GM08714 (cell line): ENCODE results near the gene CFAP20.
"Not testable (repeated sequence)": the region's sequence is repeated elsewhere in the genome, so short reads cannot be mapped to it uniquely, and the experiment has no call there.

Source experiments
- H3K4me3 ChIP-seq: fragments of 200-500 bp; sonication (Bioruptor generic); 2 replicates; pipeline ENCODE4 v1.5.1; 2014; ENCODE audit warnings: mild to moderate bottlenecking, low read length, inconsistent platforms
- ZNF274 ChIP-seq: IDR thresholded peaks from 2 replicates; pipeline ENCODE4 v1.6.1; 2012; ENCODE audit warnings: mild to moderate bottlenecking, low read depth, low read length

Gene CFAP20

DNA sequence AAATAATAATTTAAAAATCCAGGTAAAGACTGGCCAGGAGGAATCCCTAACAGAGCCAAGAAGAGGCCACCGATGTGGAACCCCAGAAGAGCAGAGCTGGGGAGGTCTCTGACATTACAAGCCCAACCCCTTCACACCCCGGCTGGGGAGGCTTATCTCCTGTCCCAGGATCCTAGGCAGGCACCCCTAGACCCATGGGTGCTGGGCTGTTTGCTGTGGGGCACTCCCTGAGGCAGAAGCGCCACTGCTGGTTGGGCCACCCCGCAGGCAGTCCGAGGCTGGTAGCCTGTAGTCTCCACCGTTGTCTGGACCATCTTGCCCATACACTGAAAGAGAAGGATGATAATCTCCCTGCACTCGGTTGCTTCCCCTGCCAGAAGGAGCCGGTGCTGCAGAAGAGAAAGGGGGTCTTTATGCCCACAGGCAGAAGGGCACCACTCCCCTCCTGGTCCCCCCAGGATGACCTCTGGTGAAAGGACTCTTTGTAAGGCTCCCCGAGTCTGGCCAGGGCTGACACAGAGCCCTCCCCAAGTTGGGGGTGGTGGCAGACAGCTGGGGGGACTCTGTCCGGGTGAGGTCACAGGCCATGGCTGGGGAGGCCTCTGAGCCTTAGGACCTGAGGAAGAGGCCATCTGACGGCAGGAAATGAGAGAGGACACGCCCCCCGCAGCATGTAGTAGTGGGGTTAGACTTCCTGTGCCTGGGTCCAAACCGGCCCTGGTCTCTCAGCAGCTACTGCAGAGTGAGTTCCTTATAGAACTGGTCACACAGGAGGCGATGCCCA lies 34.2 kb downstream of the CFAP20 start:
- no peak overlapping the region for H3K4me3 ChIP-seq
- TF ChIP-seq ZNF274 = no peak

DNA sequence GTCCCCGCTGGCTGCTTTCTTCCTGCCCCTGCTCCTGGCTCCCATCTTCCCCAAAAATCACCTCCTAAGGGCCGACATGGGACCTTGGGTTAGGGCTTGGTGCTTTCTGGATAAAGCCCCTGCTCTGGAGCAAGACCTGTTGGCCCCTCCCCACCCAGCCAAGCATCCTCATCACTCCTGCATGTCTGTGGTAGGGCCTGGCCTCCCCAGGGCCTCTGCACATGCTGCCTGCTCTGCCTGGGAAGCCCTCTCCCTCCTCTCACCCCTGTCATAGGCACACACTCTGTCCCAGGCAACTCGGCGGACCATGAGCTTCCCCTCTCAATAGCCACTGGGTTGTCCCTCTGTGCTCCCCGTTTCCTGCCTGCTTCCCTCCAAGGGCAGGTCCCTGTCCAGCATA lies 35.2 kb downstream of the CFAP20 start:
- TF ChIP-seq ZNF274 = no peak
- H3K4me3 ChIP-seq = no peak overlapping the region

DNA sequence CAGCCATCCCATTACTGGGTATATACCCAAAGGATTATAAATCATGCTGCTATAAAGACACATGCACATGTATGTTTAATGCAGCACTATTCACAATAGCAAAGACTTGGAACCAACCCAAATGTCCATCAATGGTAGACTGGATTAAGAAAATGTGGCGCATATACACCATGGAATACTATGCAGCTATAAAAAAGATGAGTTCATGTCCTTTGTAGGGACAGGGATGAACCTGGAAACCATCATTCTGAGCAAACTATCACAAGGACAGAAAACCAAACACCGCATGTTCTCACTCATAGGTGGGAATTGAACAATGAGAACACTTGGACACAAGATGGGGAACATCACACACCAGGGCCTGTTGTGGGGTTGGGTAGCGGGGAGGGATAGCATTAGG lies 38.8 kb downstream of the CFAP20 start:
- H3K4me3 ChIP-seq = not testable (repeated sequence)

DNA sequence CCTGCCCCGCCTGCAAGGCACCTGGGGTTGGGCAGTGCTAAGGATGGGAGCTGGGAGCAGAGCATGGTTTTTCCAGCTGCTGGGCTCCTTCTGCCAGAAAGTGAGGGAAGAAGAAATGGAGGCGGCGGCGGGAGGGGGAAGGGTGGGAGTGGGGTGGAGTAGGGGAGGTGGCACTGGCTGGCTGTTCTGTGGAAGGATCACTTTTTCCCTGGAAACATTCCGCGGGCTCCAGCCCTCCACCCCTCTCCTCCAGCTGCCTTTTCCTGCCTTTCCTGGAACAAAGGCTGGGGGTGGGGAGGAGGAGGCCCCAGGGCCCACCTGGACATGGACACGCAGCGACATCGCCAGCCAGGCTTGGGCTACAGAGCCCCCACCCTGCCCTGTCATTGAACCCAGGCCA lies 41.1 kb downstream of the CFAP20 start:
- H3K4me3 ChIP-seq = no peak overlapping the region
- no peak for TF ChIP-seq ZNF274

DNA sequence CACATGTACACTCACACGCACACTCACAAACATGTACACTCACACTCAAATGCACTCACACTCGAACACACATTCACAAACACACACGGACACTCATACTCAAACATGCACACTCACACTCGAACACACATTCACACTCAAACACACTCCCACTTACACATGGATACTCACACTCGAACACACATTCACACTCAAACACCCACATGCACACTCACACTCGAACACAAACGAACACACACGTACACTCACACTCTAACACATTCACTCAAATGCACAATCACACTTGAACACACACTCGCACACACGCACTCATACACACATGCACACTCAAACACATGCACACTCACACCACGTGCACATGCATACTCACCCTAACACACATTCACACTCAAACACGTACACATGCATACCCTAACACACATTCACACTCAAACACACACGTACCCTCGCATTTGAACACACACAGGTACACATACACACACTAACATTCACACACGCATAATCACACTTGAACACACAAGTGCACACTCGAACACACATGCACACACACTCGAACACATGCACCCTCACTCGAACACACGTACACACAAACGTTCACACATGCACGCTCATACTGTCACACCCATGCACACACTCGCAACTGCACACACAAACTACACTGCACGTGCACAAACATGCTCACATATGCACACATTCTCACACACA lies 41.8 kb downstream of the CFAP20 start:
- TF ChIP-seq ZNF274 = no peak
- H3K4me3 ChIP-seq = no peak overlapping the region

DNA sequence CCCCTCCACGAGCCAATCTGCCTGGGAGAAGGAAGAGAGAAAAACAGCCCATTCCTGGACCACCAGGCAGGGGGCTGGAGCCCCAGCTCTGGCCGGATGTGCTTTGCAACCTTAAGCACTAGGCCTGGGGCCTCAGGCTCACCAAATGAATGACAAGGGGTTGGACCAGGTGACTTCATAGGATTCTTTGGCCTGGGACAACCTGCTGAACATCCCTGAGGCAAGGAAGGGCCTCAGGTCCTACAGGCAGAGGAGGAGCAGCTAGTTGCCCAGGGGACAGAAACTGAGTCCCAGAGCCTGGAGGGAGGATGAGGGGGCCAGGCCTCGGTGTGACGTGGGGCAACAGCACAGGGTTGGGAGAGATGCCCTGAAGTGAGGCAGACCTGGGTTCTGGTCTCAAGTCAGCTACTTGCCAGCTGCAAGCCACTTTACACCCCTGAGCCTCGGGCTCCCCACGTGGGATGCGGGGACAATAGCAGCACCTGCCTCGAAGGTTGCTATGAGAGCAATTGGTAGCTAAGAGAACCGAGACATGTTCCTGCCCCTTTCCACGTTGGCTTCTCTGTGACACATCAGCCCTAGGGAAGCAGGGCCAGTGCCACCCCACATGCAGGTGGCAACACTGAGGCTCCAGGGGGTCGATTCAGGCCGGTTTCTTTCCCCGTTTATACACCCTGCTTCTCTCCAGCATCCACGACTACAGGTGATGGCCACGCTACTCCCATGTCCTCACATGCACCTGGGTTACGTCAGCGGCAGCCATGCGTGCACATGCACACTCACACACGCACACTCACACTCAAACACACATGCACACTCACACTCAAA lies 42.6 kb downstream of the CFAP20 start:
- no peak for TF ChIP-seq ZNF274
- no peak overlapping the region for H3K4me3 ChIP-seq

DNA sequence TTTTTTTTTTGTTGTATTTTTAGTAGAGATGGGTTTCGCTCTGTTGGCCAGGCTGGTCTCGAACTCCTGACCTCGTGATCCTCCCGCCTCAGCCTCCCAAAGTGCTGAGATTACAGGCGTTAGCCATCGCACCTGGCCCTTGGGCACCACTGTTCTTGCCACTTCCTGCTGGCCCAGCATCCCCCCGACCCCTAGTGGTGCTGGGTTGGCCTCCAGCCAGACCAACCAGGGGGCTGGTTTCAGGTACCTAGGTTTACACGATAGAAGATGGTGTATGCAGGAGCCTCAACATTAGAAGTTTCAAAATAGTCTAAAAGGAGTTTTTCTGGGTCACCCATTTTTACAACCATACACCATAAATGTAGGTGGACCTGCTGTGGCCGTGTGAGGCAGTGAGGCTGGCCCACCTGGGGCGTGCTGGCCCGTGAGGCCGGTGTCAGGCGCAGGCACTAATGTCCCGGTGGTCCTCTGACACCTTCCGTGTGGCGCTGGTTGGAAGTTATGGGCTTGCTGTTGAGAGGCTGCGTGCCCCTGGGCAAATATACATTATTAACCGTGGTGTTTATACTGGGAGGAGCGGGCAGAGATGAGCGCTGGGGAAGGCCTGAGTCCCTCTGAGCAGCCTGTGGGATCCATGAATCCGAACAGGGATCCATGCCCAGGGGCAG lies 43.5 kb downstream of the CFAP20 start:
- TF ChIP-seq ZNF274 = no peak
- no peak overlapping the region for H3K4me3 ChIP-seq

DNA sequence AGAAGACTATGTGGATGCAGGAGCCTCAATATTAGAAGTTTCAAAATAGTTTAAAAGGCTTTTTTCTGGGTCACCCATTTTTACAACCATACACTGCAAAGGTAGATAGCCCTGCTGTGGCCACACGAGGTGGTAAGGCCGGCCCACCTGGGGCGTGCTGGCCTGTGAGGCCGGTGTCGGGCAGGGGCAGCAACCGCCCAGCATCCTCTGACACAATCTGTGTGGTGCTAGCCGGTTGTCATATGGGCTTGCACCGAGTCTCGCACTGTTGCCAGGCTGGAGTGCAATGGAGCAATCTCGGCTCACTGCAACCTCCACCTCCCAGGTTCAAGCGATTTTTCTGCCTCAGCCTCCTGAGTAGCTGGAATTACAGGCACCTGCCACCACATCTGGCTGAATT lies 44.0 kb downstream of the CFAP20 start:
- H3K4me3 ChIP-seq = no peak overlapping the region
- TF ChIP-seq ZNF274 = no peak

DNA sequence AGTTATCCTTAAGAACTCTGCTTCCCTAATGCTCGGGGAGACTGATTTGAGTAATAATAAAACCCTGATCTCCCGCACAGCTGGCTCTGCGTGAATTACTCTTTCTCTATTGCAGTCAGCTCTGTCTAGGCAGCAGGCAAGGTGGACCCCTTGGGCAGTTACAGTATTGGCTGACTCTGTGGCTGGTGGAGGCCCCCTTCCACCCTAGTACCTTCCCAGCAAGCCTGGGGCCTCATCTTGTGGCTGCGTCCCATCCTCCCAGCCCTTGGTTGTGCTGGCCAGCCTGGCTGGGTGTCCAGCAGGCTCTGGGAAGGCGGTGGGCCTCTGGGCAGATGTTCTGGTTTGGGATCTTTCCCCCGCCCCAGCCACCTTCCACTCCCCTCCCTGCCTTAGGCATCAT lies 44.5 kb downstream of the CFAP20 start:
- no peak overlapping the region for H3K4me3 ChIP-seq

DNA sequence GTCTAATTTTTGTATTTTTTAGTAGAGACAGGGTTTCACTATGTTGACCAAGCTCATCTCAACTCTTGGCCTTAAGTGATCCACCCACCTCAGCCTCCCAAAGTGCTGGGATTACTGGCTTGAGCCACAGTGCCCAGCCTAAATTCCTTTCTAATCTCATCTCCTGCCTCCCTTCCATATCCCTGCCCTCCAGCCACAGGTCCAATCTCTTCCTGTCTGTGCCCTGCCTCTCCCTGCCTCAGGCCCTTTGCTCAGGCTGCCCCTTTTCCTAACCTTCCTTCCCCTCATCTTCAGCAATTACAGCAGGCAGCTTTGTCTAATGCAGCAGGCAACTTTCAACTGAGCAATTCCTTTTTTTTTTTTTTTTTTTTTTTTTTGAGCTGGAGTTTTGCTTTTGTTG lies 46.8 kb downstream of the CFAP20 start:
- TF ChIP-seq ZNF274 = no peak

More for the DNA sequence above, 44.5 kb downstream of the CFAP20 start:
- TF ChIP-seq ZNF274 = no peak

DNA sequence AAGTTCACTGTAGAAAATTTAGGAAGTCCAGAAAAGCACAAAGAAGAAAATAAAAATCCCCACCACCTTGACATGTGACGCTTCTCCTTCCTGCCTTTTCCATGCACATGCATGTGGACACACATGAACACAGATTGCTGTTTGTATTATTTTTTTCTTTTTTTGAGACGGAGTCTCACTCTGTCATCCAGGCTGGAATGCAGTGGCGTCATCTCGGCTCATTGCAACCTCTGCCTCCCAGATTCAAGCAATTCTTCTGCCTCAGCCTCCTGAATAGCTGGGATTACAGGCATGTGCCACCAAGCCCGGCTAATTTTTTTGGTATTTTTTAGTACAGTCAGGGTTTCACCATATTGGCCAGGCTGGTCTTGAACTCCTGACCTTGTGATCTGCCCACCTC lies 48.5 kb downstream of the CFAP20 start:
- H3K4me3 ChIP-seq = not testable (repeated sequence)

More for the DNA sequence above, 46.8 kb downstream of the CFAP20 start:
- H3K4me3 ChIP-seq = no peak overlapping the region

DNA sequence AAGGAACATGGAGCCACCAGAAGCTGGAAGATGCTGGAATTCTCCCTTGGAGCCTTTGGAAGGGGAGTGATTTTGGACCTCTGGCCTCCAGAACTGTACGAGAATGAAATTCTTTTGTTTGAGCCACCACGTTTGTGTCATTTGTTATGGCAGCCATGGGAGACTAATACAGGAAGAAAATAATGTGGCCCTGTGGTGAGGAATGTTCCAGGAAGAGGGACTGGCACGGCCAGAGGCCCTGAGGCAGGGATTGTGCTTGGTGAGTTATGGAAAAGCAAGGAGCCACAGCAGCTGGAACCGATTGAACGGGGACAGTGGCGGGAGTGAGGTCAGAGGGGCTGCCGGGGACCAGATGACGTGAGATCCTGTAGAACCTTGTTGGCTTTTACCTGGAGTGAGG lies 51.4 kb downstream of the CFAP20 start:
- no peak for TF ChIP-seq ZNF274

DNA sequence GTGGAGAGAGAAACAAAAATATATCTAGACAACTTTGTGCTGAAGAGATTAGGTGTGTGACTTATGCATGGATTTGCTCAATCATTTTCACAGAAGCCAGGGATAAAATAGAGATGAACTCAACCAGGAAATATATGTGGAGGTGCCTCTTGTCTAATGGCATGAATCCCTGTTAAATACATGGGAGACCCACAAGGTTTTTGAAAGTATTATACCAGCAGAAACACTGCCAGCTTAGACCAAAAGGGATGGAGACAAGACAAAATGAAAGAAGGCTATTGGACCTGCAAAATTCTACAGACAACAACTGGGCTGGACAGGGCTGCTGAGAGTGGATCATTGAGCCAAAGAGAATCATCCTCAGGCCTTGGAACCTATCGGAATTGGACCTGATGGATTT lies 52.7 kb downstream of the CFAP20 start:
- no peak overlapping the region for H3K4me3 ChIP-seq
- no peak for TF ChIP-seq ZNF274

More for the DNA sequence above, 51.4 kb downstream of the CFAP20 start:
- H3K4me3 ChIP-seq = no peak overlapping the region

DNA sequence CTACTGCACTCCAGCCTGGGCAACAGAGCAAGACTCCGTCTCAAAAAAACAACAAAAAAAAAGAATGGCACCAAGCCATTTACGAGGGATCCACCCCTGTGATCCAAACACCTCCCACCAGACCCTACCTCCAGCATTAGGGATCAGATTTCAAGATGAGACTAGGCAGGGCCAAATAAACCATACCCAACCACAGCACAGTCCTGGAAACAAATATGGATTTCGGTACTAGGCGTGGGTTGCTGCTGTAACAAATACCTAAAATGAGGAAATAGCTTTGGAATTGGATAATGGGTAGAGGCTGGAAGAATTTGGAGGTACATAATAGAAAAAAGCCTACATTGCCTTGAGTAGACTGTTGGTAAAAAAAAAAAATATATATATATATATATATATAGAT lies 54.5 kb downstream of the CFAP20 start:
- TF ChIP-seq ZNF274 = no peak
- no peak overlapping the region for H3K4me3 ChIP-seq

DNA sequence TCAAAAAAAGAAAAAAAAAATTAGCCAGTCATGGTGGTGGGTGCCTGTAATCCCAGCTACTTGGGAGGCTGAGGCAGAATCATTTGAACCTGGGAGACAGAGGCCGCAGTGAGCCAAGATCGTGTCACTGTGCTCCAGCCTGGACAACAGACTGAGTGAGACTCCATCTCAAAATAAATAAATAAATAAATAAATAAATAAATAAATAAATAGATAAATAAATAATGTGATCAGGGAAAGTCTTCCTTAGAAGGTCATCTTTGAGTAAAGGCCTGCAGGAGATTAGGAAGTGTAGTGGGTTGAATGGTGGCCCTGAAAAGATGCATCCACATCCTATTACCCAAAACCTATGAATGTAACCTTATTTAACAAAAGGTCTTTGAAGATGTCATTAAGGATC lies 56.1 kb downstream of the CFAP20 start:
- H3K4me3 ChIP-seq = not testable (repeated sequence)

DNA sequence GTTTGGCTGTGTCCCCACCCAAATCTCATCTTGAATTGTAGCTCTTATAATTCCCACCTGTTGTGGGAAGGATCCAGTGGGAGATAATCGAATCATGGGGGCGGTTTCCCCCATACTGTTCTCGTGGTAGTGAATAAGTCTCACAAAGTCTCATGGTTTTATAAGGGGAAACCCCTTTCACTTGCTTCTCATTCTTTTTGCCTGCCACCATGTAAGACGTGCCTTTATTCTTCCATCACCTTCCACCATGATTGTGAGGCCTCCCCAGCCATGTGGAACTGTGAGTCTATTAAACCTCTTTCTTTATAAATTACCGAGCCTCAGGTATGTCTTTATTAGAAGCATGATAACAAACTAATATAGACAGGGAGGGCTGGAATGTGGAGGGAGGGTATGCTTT lies 57.0 kb downstream of the CFAP20 start:
- not testable (repeated sequence) for H3K4me3 ChIP-seq
